Measurements from ENCODE around the gene PTPRD. TPM values are rescaled to one million over a fixed set of nuclear protein-coding genes. Genes with fewer than 3 reads are reported as not detected.

Gene PTPRD
- total RNA-seq, 1 experiment from 2014 or later = 0.02 TPM

GRCh38 chr9:10252174-10252573 is 360.6 kb downstream of the PTPRD start:
- CTCF ChIA-PET = no interaction called here
- H3K27ac ChIP-seq (ENCODE audit: low read depth, low read length) = no peak overlapping the region
- TF ChIP-seq SRF (IDR thresholded peaks at IDR 0.05; ENCODE audit: low read depth) = no peak
- TF ChIP-seq POLR2A (IDR thresholded peaks at IDR 0.05; ENCODE audit: borderline replicate concordance, extremely low read depth, insufficient read depth, insufficient read length) = no peak
- peaks cover 0 to 4% of the 10 kb centered on the region in 2 experiments; a peak in 2 of 4 replicates for H3K9me3 ChIP-seq (ENCODE audit: control insufficient read depth in 1 of 2, insufficient read depth in 1 of 2, low read depth in 1 of 2, low read length in 2 of 2)
- no peak overlapping the region for H3K4me2 ChIP-seq (ENCODE audit: low read length)
- no TSS peak for BruUV-seq (replicated peaks)
- no peaks in the 10 kb centered on the region for H3K27me3 ChIP-seq (ENCODE audit: insufficient read depth, low read length)
- RAD21 ChIA-PET (ENCODE audit: low non-redundant PET in 1 of 2, low total read pairs in 2 of 2, uncharacterized antibody in 2 of 2, unreplicated experiment in 2 of 2) = no interaction called here
- intact Hi-C loops (cut with micrococcal nuclease) = no loop called here
- no peak overlapping the region for H3K4me3 ChIP-seq (replicated peaks in 1 of 2; ENCODE audit: low read depth in 1 of 2, low read length in 2 of 2)
- no peak overlapping the region for H3K9ac ChIP-seq (ENCODE audit: low read length)
- no peaks in the 10 kb centered on the region for H3K9me2 ChIP-seq (ENCODE audit: insufficient read depth)
- H2AFZ ChIP-seq (ENCODE audit: low read depth, low read length, poor library complexity, severe bottlenecking) = no peak overlapping the region
- no peaks in the 10 kb centered on the region for H3K36me3 ChIP-seq (ENCODE audit: control insufficient read depth in 1 of 2, insufficient read depth in 2 of 2, low read length in 2 of 2)
- no peaks in the 10 kb centered on the region for H3K79me2 ChIP-seq (ENCODE audit: insufficient read depth, low read length)
- H3K4me1 ChIP-seq (ENCODE audit: control insufficient read depth in 1 of 2, insufficient read depth in 2 of 2, low read length in 2 of 2) = no peaks in the 10 kb centered on the region
- no peaks in the 10 kb centered on the region; the same call in 1 of the 2 replicates for H4K20me1 ChIP-seq (ENCODE audit: insufficient read depth)
- POLR2A ChIA-PET = no interaction called here
- DNase-seq (ENCODE audit: low read depth, low spot score) (no peak), ATAC-seq (no peak)

GRCh38 chr9:10251490-10251889 is 361.3 kb downstream of the PTPRD start:
- ChIA-PET CTCF (no interaction called here), RAD21 (ENCODE audit: low non-redundant PET in 1 of 2, low total read pairs in 2 of 2, uncharacterized antibody in 2 of 2, unreplicated experiment in 2 of 2) (no interaction called here), POLR2A (no interaction called here)
- no peaks in the 10 kb centered on the region for H3K79me2 ChIP-seq (ENCODE audit: insufficient read depth, low read length)
- H3K9me3 ChIP-seq (ENCODE audit: control insufficient read depth in 1 of 2, insufficient read depth in 1 of 2, low read depth in 1 of 2, low read length in 2 of 2) = peaks cover 0 to 4% of the 10 kb centered on the region in 2 experiments; a peak in 2 of 4 replicates
- TF ChIP-seq SIN3A (IDR thresholded peaks at IDR 0.05; ENCODE audit: low read depth) (no peak), SP1 (IDR thresholded peaks at IDR 0.05; ENCODE audit: low read depth) (no peak), MAX (IDR thresholded peaks at IDR 0.05) (no peak), RAD21 (IDR thresholded peaks at IDR 0.05; ENCODE audit: low read depth) (no peak)
- no peaks in the 10 kb centered on the region for H3K36me3 ChIP-seq (ENCODE audit: control insufficient read depth in 1 of 2, insufficient read depth in 2 of 2, low read length in 2 of 2)
- H3K4me2 ChIP-seq (ENCODE audit: low read length) = no peak overlapping the region
- intact Hi-C loops (cut with micrococcal nuclease) = no loop called here
- H3K27ac ChIP-seq (ENCODE audit: low read depth, low read length) = no peak overlapping the region
- no peak for DNase-seq (ENCODE audit: low read depth, low spot score)
- no peaks in the 10 kb centered on the region for H3K27me3 ChIP-seq (ENCODE audit: insufficient read depth, low read length)
- no peak overlapping the region for H3K4me3 ChIP-seq (replicated peaks in 1 of 2; ENCODE audit: low read depth in 1 of 2, low read length in 2 of 2)
- no peaks in the 10 kb centered on the region for H3K9me2 ChIP-seq (ENCODE audit: insufficient read depth)
- no peaks in the 10 kb centered on the region; the same call in 1 of the 2 replicates for H4K20me1 ChIP-seq (ENCODE audit: insufficient read depth)
- no peaks in the 10 kb centered on the region for H3K4me1 ChIP-seq (ENCODE audit: control insufficient read depth in 1 of 2, insufficient read depth in 2 of 2, low read length in 2 of 2)
- no peak overlapping the region for H3K9ac ChIP-seq (ENCODE audit: low read length)
- ATAC-seq = no peak
- BruUV-seq (replicated peaks) = no TSS peak
- H2AFZ ChIP-seq (ENCODE audit: low read depth, low read length, poor library complexity, severe bottlenecking) = no peak overlapping the region
